WI38 (cell line): ENCODE results near the gene CSNK1G3.

Source experiments
- H3K4me3 ChIP-seq: 2 replicates; pipeline ENCODE4 v1.5.1; 2011; ENCODE audit warnings: low read depth, mild to moderate bottlenecking, control low read depth, low read length
- CTCF ChIP-seq: IDR thresholded peaks from 2 replicates; pipeline ENCODE4 v1.5.1; 2012; ENCODE audit warnings: low read depth, mild to moderate bottlenecking, control low read depth, low read length

CSNK1G3 gene

GRCh38 chr5:123558762-123559433 lies 46.9 kb downstream of the CSNK1G3 start:
- no peak for TF ChIP-seq CTCF
- no peak overlapping the region for H3K4me3 ChIP-seq

DNA sequence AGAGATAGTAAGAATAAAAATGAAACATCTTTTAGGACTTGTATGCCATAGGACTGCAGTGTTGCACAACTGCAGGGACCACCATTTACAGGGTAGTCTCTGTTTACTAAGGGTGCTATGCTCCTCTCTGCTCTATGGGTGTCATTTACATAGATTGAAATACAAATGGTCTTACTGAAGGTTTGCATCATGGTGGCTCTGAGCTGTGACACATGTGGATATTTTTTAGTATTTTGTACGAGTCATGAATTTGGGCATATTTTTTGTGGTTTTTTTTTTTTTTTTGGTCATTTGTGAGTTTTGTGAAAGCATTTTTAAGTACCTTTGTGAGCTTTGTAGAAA lies 47.4 kb downstream of the CSNK1G3 start:
- no peak overlapping the region for H3K4me3 ChIP-seq
- TF ChIP-seq CTCF, result no peak

- no peak for TF ChIP-seq CTCF
- H3K4me3 ChIP-seq, result no peak overlapping the region
These were observed 49.3 kb downstream of the CSNK1G3 start for GRCh38 chr5:123561230-123561629.

GRCh38 chr5:123571927-123572326 lies 60.0 kb downstream of the CSNK1G3 start:
- no peak for TF ChIP-seq CTCF
- H3K4me3 ChIP-seq, result no peak overlapping the region

DNA sequence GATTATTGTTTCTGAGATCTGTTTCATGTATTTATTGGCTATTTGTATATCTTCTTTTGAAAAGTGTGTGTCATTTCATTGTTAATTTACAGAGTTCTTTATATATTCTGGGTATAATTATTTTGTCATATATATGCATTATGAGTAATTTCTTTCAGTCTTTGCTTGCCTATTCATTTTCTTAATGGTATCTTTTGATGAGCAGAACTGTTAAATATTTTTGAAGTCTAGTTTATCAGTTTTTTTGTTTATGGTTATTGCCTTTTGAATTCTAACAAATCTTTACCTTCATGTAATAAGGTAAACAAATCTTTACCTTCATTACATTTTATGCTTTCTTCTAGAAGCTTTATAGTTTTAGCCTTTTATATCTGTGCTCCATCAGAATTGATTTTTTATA lies 66.4 kb downstream of the CSNK1G3 start:
- no peak for TF ChIP-seq CTCF
- no peak overlapping the region for H3K4me3 ChIP-seq

GRCh38 chr5:123579410-123579809 lies 67.4 kb downstream of the CSNK1G3 start:
- no peak for TF ChIP-seq CTCF
- no peak overlapping the region for H3K4me3 ChIP-seq

DNA sequence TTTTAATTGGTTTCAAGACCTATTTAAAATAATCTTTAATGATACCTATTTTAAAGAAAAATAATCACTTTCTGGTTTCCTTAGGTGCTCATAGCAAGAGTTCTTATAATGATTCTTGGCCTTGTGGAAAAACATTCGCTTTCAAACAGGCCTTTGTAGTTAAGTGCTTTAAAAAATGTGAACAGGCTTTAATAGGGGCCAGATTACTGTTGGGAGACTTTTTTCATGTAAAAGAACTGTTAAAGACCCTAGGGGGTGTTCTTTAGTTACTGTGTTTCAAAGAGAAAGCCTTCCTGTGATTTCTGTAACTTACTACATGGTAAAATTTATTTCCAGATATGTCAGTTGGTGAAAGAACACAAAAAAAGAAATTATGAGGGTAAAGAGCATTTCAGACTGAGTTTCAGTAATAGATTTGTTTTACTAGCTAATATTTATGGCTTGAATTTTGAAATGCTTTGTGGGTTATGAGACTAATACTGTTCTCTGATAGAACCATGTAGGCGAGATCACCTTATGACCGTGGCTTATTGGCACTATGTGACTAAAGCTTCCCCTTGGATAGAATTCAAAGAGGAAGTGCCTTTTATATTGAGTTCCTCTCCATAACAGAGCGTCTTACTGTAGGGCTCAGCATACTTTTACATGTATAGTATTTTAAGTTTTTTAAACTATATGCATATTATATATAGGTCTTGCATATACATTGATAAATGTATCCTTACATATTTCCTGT lies 70.7 kb downstream of the CSNK1G3 start:
- no peak overlapping the region for H3K4me3 ChIP-seq
- no peak for TF ChIP-seq CTCF
